Activated CD4-positive, alpha-beta T cell treated with anti-CD3 and anti-CD28 coated beads, Interleukin-10, Interleukin-2, amounts not matched to agents 100 ng/mL and 50 ng/mL, durations not matched to agents 16 hours and 8 hours (primary cell): ENCODE measurements around the gene COX19.
"Not testable (repeated sequence)": the region's sequence is repeated elsewhere in the genome, so short reads cannot be mapped to it uniquely, and the experiment has no call there.

ENCODE experiments used
- DNase-seq: peaks from one replicate; pipeline ENCODE4 v3.0.0-alpha.2; 2020

Gene COX19

DNA sequence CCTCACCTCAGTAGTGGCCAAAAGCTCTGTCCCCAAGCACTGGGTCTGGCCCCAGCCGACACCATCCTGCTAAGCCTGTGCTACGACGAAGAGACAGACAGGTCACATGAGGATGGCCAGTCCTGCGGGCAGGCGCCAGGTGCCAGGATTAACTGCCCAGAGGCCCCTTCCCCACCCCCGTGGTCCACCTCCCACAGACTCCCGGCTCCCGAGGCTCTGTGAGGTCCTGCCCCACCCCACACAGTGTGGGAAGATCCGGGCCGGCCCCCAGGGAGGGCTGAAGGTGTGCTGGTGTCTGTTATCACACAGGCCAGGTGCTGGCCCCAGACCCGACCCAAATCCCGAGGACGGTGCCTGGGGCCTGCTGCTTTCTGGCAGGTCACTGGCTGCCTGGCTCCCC lies 34.9 kb upstream of the COX19 start:
- no peak for DNase-seq

DNA sequence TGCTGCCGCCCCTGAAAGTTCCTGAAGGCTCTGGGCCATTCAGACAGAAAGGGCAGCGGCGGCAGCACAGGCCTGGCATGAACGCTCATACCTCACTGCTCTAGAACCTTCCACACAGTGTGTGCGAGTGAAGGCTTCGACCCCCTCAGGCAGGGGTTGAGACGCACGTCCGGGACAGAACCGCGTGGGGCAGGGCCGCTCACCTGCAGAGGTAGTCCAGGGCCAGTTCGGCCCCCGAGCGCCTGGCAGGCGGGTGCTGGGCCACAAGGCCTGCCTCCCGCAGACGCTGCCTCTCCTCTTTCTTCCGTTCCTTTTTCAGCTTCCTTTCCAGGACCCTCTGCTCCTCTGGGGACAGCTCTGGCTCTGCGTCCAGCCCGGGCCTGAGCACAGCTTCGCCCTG lies 34.4 kb upstream of the COX19 start:
- DNase-seq: no peak

DNA sequence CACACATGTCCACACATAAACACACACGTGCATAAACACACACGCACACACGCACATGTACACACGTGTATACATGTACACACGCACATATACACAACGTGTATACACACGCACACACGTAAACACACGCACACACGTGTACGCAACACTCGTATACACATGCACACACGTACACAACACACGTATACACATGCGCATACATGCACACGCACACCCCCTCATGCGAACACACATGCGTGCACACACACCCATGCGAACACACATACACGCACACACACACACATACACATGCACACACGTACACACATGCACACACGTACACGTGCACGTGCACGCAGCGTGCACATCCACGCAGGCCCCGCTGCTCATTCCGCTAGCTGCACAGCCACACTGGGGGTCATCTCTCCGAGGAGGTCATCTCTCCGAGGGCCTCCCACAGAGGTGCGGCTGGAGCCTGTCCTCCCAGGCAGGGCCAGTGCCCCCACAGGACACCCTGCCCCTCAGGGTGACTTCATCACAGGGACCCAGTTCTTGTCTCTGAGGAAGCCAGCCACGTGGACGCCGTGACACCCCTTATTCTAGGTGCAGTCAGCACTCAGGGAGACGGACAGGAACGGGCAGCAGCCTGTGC lies 33.5 kb upstream of the COX19 start:
- DNase-seq: no peak

DNA sequence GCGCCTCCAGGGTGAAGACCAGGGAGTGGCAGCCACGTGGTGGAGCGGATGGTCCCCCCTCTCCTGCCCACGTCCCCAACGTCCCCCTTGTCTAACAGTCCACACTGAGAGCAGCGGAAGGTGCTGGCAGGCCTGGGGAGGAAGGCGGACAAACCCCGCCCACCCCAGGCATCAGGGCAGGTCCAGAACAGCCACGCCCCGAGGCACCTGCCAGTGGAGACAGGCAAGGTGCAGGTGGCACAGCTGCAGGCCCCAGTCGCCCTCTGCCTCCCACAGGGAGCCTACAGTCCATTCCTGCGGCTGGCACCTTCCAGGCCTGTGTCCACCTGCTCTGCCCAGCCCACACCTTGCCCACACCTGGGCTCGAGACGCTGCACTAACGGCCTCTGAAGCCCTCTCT lies 32.6 kb upstream of the COX19 start:
- DNase-seq: no peak

GRCh38 chr7:1005303-1005702 lies 30.0 kb upstream of the COX19 start:
- no peak for DNase-seq

DNA sequence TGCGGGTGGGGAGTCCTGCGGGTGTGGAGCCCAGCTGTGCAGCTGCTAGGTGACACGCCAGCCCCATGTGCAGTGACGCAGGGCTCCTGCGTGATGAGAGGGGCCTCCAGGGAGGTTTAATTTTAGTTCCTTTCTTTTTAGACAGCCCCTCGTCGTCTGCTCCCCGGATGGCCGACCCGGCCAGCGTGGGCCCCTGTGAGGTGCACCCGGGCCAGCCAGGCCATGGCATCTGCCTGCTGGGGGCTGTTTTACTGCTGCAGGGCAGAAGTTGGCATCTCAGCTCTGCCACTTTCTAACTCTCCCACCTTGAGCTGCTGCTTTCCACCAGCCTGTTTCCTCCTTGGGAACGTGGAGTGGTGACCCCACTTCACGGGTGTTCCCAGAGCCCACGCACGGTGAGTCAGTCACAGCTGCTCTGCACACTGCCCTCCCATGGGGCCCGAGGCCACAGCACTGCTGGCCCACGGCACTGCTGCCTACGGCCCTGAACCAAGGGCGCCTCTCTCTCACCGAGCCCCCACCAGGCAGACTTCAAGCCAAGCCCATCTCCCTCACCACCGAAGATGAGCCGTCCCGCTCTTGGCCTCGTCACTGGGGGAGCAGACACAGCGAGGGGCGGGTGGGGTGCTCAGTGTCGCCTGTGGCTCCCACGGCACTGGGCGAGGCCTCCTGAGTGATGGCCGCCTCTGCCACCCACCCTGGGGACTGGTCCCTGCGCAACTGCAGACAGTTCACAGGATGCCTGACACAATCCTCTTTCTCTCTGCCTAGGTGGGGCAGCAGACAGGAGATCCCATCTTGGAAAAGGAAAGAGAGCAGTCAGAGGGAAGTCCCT lies 28.9 kb upstream of the COX19 start:
- DNase-seq: no peak

DNA sequence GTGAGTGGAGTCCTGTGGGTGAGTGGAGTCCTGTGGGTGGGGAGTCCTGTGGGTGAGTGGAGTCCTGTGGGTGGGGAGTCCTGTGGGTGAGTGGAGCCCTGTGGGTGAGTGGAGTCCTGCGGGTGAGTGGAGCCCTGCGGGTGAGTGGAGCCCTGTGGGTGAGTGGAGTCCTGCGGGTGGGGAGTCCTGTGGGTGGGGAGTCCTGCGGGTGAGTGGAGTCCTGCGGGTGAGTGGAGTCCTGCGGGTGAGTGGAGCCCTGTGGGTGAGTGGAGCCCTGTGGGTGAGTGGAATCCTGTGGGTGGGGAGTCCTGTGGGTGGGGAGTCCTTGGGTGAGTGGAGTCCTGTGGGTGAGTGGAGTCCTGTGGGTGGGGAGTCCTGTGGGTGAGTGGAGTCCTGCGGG lies 27.1 kb upstream of the COX19 start:
- not testable (repeated sequence) for DNase-seq

GRCh38 chr7:1002026-1002425 lies 26.7 kb upstream of the COX19 start:
- not testable (repeated sequence) for DNase-seq

GRCh38 chr7:1001069-1001770 lies 25.9 kb upstream of the COX19 start:
- not testable (repeated sequence) for DNase-seq

DNA sequence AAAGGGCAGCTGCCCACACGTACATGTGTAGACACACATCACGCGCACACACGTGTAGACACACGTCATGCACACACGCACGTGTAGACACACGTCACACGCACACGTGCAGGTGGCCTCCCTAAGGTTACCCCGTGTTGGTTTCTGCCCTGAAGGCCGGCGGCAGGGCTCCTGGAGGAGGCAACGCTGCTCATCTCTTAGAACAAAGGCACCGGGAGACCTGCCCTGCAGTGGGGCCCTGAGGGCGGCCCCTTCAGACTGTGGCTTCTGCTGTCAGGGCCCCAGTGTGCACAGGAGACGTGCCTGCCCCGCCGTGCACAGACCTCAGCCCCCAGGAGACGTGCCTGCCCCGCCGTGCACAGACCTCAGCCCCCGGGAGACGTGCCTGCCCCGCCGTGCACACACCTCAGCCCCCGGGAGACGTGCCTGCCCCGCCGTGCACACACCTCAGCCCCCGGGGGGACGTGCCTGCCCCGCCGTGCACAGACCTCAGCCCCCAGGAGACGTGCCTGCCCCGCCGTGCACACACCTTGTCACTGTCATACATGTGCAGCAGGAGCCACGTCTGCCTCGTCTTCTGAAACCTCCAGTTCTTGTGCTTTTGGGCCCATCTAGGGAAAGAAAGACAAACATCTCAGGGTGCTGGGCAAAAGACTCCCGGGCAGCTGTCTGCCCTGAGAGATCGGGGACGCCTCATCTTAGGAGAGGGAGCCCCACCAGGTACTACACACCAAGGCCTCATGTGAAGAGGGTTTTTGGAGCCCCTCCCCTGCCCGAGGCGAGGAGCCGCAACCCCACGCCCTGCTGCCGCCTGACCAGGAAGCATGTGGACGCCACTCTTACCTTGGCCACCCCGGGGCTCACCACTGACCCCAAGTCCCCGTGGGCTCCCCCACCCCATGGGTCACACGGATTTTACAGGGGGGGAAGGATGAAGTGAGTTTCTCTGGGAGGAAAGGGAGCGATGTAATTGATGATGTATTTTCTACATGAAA lies 24.9 kb upstream of the COX19 start:
- DNase-seq: no peak

DNA sequence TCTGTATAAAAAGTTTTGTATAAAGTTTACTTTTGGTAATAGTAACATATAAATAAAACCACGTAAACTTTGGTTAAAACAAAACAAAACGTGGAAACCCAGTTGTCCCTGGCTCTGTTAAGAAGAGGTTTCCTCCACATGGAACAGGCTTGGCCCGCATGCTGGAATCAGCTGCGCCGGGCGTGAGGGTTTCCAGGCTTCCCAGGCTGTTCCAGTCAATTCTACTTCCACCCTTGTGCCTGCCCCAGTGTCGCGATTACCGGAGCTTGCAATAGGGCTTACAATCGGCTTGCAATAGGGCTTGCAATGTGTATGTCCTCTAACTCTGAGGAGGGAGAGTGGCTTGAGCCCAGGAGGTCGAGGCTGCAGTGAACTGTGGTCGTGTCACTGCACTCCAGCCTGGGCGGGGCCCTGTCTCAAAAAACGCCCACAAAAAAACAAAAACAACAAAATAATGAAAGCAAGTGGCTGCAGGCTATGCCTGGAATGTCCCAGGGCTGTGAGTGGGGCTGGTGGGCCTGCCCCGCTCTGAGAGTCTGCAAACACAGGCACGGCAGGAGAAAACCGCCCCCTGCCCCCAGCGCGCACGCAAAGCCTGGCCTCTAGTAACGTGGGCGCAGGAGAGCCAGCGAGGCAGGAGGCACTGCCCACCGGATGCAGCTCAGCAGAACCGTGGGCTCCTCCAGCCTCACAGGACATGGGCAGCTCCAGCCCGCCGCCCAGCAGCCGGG lies 24.0 kb upstream of the COX19 start:
- DNase-seq: no peak

DNA sequence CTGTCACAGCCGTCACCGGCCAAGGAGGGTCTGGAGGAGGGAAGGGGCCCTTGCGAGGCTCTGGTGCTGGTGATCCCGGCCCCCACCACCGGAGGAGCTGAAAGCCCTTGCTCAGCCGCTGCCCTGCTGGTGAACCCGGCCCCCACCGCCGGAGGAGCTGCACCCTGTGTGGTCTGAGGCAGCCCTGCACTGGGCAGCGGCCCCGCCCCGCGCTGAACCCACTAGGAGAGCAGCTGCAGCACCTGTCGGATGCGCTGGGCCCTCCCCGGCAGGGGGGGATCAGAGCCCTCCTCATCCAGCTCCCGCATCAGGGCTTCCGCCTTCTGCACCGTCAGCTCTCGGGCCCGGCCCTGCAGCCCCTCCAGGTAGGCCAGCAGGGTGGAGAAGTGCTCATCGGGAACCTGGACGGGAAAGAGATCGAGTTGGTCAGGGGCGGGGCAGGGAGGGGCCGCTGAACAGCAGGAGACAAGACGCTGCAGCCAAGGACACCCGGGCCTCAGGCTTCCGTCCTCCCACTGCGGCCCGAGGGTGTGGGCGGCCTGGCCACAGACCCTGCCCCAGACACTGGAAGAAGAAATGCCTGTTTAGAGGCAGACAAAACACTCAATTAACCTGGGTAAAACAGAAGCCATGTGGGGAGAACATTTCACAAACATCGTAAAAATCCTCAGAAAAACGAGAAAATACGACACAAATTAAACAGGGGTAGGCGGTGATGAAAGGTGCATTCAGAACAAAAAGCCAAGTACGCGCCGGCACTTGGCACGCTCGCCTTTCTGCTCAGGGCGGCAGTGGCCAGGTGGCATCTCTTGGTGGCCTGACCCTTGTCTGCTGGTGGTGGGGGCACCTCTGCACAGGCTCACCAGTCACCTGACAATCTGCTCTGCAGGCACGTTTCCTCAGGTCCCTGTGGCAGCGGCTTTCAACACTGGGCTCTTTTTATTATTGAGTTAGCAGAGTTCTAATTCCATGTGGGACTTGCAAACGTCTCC lies 22.4 kb upstream of the COX19 start:
- DNase-seq: no peak

- DNase-seq: no peak
Observed at GRCh38 chr7:996079-996872, 20.9 kb upstream of the COX19 start.

GRCh38 chr7:995571-995970 lies 20.2 kb upstream of the COX19 start:
- no peak for DNase-seq

DNA sequence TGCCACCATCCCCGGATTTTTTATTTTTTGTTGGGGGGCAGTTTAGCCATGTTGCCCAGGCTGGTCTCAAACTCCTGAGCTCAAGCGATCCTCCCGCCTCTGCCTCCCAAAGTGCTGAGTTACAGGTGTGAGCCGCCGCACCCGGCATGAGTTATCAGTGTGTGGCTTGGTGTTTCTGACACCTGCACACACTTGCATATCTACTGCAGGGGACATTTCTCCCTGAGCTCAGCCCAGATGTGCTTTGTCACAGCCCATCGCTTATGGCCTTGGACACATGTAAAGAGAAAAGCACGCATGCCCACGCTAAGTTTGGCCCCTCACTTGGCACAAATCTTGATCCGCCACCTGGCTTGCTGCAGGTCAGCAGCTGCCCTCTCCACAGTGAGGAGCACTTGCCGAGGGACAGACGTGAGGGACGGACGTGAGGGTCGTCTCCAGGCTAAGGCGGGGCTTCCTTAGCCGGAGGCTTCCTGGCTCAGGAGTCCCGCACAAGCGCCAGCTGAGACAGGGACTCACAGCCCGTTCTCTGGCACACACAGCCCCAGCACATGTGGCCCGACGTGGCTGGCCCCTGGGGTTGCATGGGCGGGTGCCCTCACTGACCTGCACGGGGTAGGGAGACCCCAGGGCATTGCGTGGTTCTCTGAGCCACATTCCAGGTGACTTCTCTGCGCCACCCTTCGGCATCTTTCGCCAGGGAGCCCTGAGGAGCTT lies 19.4 kb upstream of the COX19 start:
- DNase-seq: no peak

GRCh38 chr7:992709-993607 lies 17.6 kb upstream of the COX19 start:
- DNase-seq: peak; percentile 95

- DNase-seq: no peak
Observed at GRCh38 chr7:991729-992656, 16.6 kb upstream of the COX19 start.
